ENCODE data around the gene CYSRT1.

- TF ChIP-seq, protein P1, sequence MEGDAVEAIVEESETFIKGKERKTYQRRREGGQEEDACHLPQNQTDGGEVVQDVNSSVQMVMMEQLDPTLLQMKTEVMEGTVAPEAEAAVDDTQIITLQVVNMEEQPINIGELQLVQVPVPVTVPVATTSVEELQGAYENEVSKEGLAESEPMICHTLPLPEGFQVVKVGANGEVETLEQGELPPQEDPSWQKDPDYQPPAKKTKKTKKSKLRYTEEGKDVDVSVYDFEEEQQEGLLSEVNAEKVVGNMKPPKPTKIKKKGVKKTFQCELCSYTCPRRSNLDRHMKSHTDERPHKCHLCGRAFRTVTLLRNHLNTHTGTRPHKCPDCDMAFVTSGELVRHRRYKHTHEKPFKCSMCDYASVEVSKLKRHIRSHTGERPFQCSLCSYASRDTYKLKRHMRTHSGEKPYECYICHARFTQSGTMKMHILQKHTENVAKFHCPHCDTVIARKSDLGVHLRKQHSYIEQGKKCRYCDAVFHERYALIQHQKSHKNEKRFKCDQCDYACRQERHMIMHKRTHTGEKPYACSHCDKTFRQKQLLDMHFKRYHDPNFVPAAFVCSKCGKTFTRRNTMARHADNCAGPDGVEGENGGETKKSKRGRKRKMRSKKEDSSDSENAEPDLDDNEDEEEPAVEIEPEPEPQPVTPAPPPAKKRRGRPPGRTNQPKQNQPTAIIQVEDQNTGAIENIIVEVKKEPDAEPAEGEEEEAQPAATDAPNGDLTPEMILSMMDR (IDR thresholded peaks at IDR 0.05) = no peak
- TF ChIP-seq EZH2 (IDR thresholded peaks at IDR 0.05) = no peak
- no peak for TF ChIP-seq EZH2phosphoT487 (IDR thresholded peaks at IDR 0.05)
Observed at GRCh38 chr9:137262909-137263285, 37.9 kb downstream of the CYSRT1 start.

All from neural progenitor cell (in vitro differentiated cells).